Measurements from ENCODE around the gene PTPN11.

Gene PTPN11

DNA sequence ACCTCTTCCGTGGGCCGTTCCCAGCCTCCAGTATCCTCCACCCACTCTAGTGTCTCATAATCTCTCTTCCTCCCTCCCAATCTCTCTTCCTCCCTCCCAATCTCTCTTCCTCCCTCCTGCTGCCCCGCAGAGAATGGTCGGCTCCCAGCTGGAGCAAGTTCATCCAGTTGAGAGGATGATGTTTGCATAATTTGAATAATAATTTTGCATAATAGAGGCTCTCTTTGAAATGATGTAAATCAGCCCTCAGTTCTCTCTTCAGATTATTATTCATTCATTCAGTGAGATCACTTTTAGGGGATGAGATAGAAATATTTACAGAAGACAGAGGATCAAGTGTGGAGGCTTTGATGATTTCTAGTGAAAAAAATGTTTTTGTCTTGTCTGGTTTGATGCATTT lies 125.0 kb downstream of the PTPN11 start:
- DNase-seq (ENCODE audit: low read depth) = no peak

DNA sequence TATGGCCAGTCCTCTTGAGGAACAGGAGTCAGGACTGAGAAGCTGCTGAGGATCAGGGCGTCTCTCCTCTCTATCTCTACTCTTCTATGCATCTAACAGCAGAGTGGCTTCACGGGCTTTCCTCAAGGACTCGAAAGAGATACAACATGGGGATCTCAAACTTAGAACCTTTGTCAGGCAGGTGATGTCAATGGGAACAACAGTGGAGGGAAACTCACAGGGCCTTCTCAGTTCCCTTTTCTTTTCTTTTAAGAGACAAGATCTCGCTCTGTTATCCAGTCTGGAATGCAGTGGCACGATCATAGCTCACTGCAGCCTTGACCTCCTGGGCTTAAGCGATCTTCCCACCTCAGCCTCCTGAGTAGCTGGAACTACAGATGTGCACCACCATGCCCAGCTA lies 127.6 kb downstream of the PTPN11 start:
- DNase-seq (ENCODE audit: low read depth) = no peak

DNA sequence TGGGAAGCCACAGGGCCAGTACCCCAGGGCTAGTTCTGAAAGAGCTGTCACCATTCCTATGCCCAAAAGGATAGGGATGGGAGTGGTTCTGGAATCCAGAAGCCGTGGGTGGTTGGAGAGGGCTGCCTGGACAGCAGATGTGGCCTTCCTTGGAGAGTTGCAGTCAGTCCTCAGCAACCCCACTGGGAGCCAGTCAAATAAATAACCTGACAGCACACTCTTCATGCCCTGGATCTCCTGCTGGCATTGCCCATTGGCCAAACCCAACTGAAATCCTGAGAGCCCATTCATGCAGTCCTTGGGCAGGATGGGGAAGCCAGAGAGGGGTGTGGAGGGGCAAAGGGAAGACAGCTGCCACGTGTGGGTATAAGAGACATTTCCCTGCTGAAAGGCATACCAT lies 128.2 kb downstream of the PTPN11 start:
- DNase-seq (ENCODE audit: low read depth) = no peak

DNA sequence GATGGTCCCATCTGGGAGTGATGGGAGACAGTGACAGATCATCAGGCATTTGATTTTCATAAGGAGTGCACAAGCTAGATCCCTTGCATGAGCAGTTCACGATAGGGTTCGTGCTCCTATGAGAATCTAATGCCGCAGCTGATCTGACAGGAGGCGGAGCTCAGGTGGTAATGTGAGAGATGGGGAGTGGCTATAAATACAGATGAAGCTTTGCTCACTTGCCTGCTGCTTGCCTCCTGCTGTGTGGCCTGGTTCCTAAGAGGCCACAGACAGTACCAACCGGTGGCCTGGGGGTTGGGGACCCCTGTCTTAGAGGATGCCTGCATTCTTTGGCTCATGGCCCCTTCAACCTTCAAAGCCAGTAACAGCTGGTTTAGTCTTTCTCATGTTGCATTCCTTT lies 130.3 kb downstream of the PTPN11 start:
- DNase-seq (ENCODE audit: low read depth) = no peak

DNA sequence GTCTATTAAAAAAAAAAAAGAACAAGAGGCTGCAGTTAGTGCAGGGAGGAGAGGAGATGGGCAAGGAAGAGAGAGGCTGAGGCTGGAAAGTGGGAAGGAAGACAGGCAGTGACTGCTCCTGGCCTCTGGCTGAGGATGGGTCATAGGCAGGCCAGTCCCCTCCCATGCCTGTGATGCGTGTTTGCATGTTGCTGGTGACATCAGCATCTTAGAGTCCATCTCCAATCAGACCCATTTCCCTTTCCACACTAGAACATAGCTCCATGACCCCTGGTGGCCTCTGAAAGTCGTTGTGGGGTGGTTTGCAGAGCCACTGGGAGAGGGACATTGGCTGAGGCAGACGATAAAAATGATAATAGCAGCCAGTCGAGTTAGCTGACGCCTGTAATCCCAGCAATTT lies 132.9 kb downstream of the PTPN11 start:
- no peak for DNase-seq (ENCODE audit: low read depth)

DNA sequence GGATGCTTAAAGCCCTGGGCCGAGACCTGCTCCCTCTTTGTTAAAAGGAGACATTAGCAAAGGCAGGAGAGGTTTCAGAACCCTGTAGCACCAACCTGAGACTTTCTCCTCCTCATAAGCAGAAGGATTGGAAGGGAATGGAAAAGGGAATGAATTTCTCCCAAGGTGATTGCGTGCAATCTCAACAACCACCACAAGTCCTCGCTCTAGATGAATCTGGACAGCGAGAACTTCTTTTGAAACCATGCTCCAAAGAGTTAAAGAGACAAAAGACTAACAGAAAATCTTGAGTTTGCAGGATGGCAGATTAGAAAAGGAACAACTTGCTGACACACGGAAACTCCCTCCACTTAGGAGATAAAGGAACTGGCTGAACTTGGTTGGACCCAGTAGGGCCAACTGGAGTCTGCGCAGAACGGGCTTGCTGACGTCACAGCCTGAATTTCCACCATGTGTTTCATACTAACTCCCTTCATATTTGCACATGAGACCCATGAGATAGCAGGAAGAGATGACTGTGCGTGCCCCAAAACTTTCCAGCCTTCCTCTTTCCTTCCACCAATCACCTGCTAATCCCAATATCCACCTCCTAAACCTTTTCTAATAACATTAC lies 137.0 kb downstream of the PTPN11 start:
- DNase-seq (ENCODE audit: low read depth) = no peak

DNA sequence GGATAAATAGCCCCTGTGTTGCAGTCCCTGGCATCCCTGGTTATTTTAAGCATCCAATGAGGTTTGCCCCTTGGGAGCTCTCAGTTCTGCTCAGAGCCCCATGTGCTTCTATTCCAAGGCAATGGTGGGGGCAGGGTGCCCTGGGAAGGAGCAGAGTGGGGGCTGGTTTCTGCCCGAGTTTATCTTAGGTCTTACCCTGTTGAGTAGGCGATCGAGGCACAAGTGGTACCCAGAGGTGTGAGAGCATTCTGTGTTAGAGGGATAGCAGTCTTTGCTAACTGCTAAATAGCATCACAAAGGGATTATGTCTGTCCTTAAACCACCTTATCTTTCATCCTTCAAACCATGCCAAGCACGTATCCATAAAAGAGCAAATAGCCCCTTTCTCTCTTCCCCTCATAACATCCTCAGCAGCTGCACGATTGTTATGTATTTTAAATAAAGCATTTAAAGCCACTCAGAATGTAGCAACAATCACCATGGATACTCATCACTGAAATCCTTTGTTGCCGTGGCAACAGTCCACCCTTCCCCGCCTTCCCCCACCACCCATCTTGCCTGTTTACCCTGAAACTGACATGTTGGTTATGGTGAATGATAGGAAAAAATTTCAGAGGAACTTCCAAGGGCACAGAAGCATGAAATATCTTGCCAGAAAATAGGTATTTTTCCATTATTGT lies 139.3 kb downstream of the PTPN11 start:
- DNase-seq (ENCODE audit: low read depth) = no peak
